ENCODE results near the gene TRABD.

DNA sequence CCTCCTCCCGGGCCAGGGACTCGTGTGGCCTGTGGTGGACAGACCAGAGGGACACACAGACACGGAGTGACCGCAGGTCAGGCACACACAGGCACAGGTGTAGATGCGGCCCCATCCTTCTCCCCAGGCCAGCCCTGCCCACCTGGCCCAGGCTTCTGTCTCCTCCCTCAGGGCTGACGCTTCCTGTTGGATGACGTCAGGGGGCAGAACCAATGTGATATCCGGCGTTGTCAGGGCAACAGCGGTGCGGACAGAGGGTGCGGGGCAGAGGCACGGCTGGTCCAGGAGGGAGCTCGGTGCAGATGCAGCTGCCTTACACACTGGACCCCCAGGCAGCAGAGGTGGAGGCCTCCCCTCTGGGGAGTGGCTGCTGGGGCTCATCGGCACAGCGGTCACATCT, 62.0 kb downstream of the TRABD start:
- TF ChIP-seq, protein P1, sequence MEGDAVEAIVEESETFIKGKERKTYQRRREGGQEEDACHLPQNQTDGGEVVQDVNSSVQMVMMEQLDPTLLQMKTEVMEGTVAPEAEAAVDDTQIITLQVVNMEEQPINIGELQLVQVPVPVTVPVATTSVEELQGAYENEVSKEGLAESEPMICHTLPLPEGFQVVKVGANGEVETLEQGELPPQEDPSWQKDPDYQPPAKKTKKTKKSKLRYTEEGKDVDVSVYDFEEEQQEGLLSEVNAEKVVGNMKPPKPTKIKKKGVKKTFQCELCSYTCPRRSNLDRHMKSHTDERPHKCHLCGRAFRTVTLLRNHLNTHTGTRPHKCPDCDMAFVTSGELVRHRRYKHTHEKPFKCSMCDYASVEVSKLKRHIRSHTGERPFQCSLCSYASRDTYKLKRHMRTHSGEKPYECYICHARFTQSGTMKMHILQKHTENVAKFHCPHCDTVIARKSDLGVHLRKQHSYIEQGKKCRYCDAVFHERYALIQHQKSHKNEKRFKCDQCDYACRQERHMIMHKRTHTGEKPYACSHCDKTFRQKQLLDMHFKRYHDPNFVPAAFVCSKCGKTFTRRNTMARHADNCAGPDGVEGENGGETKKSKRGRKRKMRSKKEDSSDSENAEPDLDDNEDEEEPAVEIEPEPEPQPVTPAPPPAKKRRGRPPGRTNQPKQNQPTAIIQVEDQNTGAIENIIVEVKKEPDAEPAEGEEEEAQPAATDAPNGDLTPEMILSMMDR (IDR thresholded peaks at IDR 0.05; ENCODE audit: low read length), result no peak
- TF ChIP-seq EZH2 (optimal IDR thresholded peaks at IDR 0.05; ENCODE audit: low read depth, low read length) (no peak), EZH2phosphoT487 (IDR thresholded peaks at IDR 0.05; ENCODE audit: low read length) (no peak)
